BJ (cell line): Measurements from ENCODE around the gene ADAM22. TPM values are rescaled to one million over a fixed set of nuclear protein-coding genes. Genes with fewer than 3 reads are reported as not detected.

Source experiments
- CTCF ChIA-PET: fragments of 350-600 bp; formaldehyde crosslinking; extraction: SDS; loops from one replicate; lab custom pipeline; 2021; ENCODE audit warnings: antibody characterized with exemption, inconsistent platforms; lab: Yijun Ruan, JAX
- POLR2A ChIA-PET: fragments of 300-600 bp; sonication (Branson Sonifier 250); formaldehyde crosslinking; extraction: SDS; loops from one replicate; lab custom pipeline; 2021; ENCODE audit warnings: antibody characterized with exemption; lab: Charles Lee
- DNase-seq: peaks from one replicate; pipeline ENCODE4 v3.0.0-alpha.2; 2011; ENCODE audit warnings: low read depth
- H3K27me3 ChIP-seq: 2 replicates; pipeline ENCODE4 v1.6.0; 2011; ENCODE audit warnings: low read length; ENCODE audit not compliant: control insufficient read depth, insufficient read depth
- H3K36me3 ChIP-seq: 2 replicates; pipeline ENCODE4 v1.5.1; 2011; ENCODE audit warnings: low read length; ENCODE audit not compliant: control insufficient read depth, insufficient read depth
- H3K4me3 ChIP-seq: 2 replicates; pipeline ENCODE4 v1.5.1; 2011; ENCODE audit warnings: low read depth, mild to moderate bottlenecking, control low read depth, low read length
- polyA plus RNA-seq: library from polyadenylated mRNA; depleted of rRNA; stranded (reverse); fragments of >200 nt; gene quantifications from 2 replicates; pipeline ENCODE4 v1.2.3, GENCODE V29; 2011
- TF ChIP-seq, protein P1 (sequence below): IDR thresholded peaks from 2 replicates; pipeline ENCODE4 v1.5.1; 2011; ENCODE audit warnings: low read depth, mild to moderate bottlenecking, control low read depth, inconsistent platforms, low read length, moderate library complexity; ENCODE audit not compliant: insufficient read depth

Gene ADAM22
- polyA plus RNA-seq, 1 experiment = 0.04 TPM

DNA sequence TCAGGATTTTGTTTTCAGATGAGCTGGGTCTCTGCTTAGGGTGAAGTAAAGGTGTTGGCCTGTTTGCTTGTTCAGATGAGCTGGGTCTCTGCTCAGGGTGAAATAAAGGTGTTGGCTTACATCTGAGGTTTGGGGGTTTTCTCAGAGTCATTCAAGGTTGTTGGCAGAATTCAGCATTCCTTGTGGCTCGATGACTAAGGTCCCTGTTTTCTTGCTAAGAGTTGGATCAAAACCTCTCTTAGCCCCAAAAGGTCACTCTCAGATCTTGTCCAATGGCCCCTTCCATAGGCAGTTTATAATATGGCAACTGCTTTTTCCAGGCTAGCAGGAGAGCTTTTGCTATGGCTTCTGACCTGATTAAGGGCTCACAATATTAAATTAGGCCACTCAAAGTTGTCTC, 106.6 kb downstream of the ADAM22 start:
- no peaks in the 10 kb centered on the region for H3K27me3 ChIP-seq
- POLR2A ChIA-PET = no interaction called here
- no peaks in the 10 kb centered on the region for H3K36me3 ChIP-seq
- no peak for DNase-seq
- H3K4me3 ChIP-seq = no peak overlapping the region
- CTCF ChIA-PET = no interaction called here
- TF ChIP-seq, protein P1, sequence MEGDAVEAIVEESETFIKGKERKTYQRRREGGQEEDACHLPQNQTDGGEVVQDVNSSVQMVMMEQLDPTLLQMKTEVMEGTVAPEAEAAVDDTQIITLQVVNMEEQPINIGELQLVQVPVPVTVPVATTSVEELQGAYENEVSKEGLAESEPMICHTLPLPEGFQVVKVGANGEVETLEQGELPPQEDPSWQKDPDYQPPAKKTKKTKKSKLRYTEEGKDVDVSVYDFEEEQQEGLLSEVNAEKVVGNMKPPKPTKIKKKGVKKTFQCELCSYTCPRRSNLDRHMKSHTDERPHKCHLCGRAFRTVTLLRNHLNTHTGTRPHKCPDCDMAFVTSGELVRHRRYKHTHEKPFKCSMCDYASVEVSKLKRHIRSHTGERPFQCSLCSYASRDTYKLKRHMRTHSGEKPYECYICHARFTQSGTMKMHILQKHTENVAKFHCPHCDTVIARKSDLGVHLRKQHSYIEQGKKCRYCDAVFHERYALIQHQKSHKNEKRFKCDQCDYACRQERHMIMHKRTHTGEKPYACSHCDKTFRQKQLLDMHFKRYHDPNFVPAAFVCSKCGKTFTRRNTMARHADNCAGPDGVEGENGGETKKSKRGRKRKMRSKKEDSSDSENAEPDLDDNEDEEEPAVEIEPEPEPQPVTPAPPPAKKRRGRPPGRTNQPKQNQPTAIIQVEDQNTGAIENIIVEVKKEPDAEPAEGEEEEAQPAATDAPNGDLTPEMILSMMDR = no peak

DNA sequence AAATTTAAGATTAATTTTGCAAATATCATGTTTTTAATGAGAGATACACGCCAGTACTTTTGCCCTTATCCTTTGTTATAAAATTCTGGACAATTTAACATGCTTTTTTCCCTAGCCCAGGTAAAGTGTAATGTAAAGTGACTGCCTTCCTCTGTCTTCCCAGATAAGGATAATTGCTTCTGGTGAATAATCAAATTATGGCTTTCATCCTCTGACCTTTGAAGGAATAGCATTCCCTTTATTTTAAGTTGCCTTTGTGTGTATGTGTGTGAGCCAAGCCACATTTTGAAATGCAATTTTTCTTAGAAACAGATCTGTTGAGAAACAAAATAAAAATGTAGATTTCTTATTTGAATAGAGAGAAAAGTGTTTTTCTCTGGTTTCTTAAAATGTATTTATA, 107.5 kb downstream of the ADAM22 start:
- Histone ChIP-seq H3K36me3 (no peaks in the 10 kb centered on the region), H3K4me3 (no peak overlapping the region), H3K27me3 (no peaks in the 10 kb centered on the region)
- CTCF ChIA-PET = no interaction called here
- DNase-seq = no peak
- POLR2A ChIA-PET = no interaction called here
- TF ChIP-seq, protein P1 = no peak

DNA sequence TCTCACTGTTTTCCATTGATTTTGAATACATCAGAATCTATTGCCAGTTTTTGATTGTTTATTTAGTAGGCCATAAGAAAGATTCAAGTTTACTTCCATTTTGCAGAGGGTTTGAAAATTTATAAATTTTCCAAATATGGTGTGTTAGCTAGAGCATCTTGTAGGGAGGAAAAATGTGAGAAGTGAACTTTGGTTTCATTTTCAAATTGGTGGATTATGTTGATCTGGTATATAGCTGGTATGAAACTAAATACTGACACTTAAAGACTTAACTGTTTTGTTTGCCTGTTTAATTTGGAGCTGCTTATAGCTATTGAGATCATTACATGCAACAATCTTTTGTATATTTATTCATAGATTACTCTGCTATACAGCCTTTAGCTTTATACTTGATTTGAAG, 108.1 kb downstream of the ADAM22 start:
- ChIA-PET POLR2A (no interaction called here), CTCF (no interaction called here)
- H3K4me3 ChIP-seq = no peak overlapping the region
- no peak for DNase-seq
- H3K36me3 ChIP-seq = no peaks in the 10 kb centered on the region
- TF ChIP-seq, protein P1 = no peak
- H3K27me3 ChIP-seq = no peaks in the 10 kb centered on the region

DNA sequence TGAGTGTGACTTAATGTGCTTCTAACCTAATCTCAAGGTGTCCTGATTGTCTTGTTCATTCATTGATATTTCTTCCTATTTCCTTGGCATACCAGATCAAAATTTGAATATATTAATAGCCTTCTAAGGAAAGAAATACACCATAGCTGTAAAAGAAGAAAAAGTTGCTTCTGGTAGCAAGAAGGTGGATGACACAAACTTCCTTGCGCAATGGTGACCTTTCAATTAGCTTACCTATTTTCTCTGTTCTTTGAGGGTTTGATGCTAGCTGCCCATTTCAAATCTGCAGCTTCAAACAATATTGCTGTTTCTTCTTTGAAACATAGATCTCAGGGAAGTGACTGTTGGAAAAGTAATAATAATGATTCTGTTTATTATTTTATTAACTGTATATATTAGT, 108.8 kb downstream of the ADAM22 start:
- no peak overlapping the region for H3K4me3 ChIP-seq
- DNase-seq = no peak
- no peaks in the 10 kb centered on the region for H3K36me3 ChIP-seq
- TF ChIP-seq, protein P1 = no peak
- ChIA-PET CTCF (no interaction called here), POLR2A (no interaction called here)
- no peaks in the 10 kb centered on the region for H3K27me3 ChIP-seq

DNA sequence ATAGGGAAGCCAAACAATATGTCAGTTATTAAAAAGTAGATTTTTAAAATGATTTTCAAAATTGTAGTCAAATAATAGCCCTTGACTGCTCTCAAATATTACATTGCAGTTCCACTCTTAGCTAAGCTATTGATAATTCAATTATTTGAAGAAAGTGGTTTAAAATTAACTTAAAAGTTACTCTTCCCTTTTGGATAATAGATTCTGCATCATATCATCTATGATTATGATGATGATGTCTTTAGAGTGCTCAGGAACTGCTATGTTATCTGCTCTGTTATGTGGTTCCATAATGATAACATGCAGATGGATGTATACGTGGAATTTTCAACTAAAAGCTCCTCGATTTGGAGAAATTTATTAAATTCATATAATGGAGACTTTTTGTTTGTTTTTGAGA, 110.0 kb downstream of the ADAM22 start:
- no peak overlapping the region for H3K4me3 ChIP-seq
- POLR2A ChIA-PET = no interaction called here
- H3K36me3 ChIP-seq = no peaks in the 10 kb centered on the region
- DNase-seq = no peak
- CTCF ChIA-PET = no interaction called here
- no peaks in the 10 kb centered on the region for H3K27me3 ChIP-seq
- TF ChIP-seq, protein P1 = no peak
